SHP77 (cell line): ENCODE data around the gene NOBOX.
"Not testable (repeated sequence)": the region's sequence is repeated elsewhere in the genome, so short reads cannot be mapped to it uniquely, and the experiment has no call there.

ENCODE experiments used
- DNase-seq, 2 experiments: peaks; one replicate each; lab custom pipeline; 2025; lab: John Stamatoyannopoulos, UW

Gene NOBOX

DNA sequence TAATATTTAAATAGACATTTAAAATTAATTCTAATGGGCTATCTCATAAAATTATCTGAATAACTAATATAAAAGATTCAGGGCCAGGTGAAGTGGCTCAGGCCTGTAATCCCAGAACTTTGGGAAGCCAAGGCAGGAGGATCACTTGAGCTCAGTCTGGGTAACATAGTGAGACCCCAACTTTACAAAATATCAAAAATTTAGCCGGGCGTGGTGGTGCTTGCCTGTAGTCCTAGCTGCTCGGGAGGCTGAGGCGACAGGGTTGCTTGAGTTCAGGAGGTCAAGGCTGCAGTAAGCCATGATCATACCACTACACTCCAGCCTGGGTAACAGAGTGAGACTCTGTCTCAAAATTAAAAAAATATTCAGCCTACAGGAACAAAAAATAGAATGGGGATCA, 12.5 kb downstream of the NOBOX start:
- DNase-seq, result no peak

DNA sequence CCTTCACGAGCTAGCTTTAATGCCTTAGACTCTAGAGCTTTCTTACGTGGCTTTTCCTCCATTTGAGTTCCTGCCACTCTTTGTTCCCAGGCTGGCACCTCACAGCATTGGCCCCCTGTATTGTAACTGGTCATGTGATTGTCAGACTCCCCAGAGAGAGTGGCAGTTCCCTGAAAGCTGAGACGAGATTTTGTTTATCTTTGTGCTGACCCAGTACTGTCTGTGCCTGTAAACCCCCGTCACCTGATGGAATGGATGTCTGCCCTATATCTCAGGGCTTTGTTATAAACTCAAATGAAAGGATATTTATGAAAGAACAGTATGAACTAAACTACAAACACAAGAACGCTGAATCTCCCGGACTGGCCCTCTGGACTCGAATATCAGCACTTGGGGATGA, 13.0 kb downstream of the NOBOX start:
- DNase-seq, result no peak

DNA sequence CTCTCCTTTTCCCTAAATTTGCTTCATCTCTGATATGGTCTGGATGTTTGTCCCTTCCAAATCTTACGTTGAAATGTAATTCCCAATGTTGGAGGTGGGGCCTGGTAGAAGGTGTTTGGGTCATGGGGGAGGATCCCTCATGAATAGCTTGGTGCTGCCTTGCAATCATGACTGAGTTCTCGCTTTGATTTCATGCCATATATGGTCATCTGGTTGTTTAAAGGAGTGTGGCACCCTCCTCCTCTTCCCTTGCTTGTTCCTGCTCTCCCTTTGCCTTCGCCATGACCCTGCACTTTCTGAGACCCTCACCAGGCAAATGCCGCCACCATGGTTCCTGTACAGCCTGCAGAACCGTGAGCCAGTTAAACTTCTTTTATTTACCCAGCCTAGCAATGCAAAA, 14.5 kb downstream of the NOBOX start:
- DNase-seq, result no peak

DNA sequence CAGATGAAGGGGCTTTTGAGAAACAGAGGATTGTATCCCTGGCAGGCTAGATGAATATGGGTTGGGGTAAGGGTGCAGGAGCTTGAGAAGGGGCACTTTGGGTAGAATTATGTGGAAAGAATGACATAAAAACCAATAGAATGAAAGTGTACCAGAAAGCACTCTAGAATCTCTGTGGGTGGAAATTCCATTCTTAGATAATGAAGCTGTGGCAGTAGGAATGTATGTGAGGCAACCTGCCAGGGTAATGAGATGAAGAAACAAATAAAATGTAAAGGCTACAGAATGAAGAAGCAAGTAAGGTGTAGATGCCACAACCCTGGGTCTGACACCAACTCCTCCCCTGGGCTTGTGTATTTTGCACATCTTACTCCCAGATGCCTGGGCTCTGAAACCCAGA, 16.8 kb downstream of the NOBOX start:
- DNase-seq, result no peak

DNA sequence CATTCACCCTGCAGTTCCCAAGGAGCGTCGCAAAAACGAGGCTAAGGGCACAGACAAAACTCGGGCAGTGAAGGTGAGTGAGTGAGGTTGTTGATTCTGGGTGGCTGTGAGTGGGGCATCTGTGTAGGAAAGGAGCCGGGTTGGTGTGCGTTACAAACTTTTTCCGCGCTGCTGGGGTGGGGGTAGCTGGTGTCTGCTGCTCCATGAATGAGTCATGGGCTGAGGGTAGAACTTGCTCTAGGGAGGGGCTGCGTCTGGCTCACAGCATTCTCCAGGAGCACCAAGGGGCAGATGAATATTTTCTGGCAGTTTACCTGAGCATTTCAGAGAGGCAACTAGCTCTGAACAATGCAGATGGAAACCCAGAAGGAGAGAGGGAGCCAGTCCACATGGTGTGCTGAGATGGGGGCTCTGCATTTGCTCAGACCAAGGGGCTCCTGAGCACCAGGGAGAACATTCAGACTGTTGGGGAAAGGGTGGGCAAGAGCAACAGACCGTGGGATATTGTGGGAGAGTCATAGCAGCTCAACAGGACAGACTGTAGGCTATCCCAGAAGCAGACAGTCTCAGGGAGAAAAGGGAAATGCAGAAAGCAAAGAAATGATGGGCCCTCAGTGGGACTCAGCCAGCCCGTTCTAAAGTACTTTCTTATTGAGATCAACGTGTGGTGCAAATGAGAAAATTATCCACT, 18.8 kb downstream of the NOBOX start:
- DNase-seq, result no peak

DNA sequence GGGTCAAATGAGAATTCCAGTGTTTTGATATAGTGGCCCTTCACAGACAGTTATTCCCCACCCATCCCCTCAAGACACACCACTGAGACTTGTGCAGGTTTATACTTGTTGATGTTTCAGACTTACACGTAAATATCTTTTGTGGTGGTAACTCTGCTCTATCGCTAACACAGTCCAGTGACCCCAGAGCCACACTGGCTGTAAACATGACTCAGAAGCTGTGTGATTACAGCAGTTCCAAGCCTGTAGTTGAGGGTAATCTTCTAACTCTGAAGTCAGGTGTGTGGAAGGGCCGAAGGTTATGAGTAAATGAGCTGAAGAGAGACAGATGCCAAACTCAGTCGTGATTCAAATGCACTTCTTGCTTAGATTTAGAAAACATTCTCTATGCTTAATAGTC, 19.4 kb downstream of the NOBOX start:
- no peak for DNase-seq

DNA sequence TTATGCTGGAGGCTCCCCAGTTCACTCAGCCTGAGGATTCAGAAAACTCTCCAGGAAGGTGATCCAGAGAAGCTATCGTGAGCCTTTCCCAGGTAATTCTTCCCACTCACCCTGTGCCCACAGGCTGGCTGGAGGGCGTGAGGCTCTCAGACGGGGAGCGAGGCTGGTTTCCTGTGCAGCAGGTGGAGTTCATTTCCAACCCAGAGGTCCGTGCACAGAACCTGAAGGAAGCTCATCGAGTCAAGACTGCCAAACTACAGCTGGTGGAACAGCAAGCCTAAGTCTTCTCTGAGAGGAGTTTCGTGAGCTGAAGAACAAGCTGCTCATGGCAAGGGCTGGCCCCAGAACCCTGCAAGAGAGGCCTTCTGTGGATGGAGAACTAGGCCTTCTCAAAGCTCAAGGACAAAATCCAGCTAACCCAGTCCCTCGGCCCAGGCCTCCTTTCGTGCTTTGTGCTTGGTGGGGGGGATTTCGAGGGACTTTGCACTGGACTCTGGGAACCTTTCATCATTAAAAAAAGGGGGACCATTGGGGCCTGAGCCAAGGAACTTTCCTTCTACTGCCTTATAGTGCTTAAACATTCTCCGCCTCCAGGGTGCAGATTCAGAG, 23.6 kb downstream of the NOBOX start:
- DNase-seq, result no peak

DNA sequence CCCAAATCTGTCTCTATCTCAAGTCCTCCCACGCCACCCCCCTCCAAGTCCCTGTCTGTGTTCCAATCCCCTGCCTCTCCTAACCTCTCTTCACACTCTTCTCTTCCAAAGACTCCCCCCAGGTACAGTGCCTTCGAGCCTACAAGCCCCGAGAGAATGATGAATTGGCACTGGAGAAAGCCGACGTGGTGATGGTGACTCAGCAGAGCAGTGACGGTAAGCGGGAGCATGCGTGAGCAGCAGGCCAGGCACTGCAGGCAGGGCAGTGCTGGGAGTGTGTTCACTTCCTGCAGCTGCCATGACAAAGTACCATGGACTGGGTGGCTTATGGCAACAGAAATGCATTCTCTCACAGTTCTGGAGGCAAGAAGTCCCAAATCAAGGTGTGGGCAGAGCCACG, 24.8 kb downstream of the NOBOX start:
- no peak for DNase-seq

DNA sequence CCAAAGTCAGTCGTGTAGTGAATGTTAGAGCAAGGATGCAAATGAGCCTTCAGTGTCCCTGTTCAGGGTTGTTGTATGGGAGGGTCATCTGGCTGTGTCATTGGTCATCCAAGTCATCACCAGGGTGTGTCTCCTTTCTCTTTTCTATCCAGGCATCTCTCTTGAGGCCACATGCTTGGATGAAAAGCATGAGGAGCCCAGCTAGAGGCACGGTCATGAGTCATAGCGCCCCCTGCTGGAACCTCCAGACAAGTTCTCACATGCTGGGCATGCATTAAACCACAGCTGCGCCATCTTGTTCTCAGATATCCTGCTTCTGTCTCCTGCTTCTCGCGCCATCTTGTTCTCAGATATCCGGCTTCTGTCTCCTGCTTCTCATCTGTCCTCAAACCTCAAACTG, 34.3 kb downstream of the NOBOX start:
- DNase-seq, result not testable (repeated sequence)

DNA sequence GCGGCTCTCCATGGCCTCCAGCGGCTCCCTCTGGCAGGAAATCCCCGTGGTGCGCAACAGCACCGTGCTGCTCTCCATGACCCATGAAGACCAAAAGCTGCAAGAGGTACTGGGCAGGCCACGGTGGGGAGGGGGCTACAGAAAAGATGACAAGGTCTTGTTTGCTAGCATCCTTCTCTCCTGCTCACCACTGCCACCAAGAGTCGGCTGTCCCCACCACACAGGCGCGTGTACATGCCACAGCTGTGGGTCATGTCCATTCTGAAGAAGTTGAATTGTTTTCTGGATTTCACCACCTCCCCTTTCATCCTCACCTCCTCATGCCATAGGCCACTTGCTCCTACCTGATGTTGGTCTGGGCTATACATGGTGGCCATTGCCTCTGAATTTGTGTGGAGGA, 36.2 kb downstream of the NOBOX start:
- not testable (repeated sequence) for DNase-seq

DNA sequence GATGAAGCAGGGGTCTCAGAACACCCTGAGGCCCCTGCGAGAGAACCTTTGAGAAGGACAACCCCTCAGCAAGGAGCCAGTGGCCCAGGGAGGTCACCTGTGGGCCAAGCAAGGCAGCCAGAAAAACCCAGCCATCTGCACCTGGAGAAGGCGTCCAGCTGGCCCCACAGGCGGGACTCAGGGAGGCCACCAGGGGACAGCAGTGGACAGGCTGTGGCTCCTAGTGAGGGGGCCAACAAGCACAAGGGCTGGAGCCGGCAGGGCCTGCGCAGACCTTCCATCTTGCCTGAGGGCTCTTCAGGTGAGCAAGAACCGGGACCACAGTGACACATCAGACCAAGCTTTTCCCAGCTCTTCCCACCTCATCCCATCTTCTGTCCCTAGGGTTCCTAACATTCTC, 38.0 kb downstream of the NOBOX start:
- DNase-seq, result not testable (repeated sequence)

DNA sequence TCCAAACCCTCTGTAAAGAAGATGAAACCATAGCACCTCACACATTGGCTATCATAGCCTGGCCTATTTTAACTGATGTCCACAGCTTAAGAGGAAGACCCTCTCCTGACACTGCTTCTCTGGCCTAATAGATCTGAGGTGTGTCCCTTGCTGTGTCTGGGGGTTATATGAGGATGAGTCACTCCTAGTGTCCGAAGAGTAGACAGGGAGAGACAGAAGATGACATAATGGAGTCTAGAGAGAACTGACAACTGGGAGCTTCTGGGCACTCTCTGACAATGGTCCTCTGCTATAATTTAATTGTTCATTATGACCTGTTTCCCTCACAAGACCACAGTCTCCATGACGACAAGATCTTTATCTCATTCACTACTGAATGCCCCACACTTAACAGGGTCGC, 41.4 kb downstream of the NOBOX start:
- not testable (repeated sequence) for DNase-seq

DNA sequence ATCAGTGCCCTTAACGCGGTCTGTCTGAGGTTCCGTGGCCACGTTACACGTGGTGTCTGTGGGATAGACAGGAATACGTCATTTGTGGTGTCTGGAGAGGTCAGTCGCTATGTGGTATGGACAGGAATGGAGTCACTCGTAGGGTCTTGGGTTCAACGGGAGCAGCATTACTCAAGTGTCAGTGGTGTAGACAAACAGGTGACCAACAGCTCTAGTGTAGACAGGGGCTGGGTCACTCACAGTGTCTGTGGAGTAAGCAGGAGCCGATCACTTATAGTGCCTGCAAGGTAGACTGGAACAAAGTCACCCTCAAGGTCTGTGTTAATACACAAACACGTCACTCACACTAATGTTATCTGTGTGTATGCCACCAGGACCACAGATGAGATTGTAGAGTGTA, 46.6 kb downstream of the NOBOX start:
- DNase-seq, result not testable (repeated sequence)

DNA sequence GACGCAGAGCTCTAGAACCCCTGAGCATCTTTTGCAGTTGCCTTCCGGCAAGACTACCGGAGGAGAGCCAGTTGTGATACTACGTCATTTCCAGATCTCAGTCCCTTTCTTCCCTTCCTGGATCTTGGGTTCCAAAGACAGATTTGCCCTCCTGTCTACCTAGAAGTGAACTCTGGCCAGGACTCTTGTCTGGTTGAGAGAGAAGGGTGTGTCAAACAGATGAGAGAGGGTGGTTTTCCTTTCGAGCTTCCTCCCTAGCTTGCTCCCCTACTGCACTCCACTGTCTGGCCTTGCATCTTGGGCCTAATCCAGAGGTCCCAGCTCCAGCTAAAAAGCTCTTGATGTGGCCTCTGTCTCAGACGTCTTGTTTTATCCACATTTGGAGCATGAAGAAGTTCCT, 47.3 kb downstream of the NOBOX start:
- not testable (repeated sequence) for DNase-seq

DNA sequence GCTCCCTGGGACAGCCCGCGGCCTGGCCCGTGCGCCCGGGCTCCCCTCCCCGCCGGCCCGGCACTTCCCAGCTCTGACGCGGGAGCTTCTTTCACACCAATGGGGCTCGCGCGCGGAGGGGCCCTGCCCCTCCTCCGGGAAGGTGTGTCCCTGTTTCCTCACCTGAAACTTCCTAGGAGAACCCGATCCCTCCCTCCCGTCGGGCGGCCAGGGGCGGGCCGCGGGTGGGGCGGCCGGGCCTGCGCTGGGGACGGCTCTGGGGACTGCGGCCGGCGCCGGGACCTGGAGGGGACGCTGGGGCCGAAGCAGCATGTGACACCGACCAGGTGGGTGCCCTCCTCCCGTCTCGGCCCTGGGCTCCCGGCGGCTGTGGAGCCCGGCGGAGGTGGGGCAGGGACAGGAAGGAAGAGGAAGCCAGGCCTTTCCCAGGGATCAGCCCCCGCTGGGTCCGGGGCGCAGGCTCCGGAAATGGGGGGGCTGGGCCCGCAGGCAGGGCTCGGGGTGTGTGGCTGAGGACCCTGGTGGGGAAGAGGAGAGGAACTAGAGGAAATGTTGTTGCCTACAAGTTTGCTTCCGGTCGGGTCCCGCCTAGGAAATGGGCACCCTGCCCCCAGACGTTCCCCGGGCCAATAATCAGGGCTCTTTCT, 48.2 kb downstream of the NOBOX start, which contains the start of gene ARHGEF5:
TSS of gene ARHGEF5 (plus strand) at position 227 of the 647 bp plus-strand sequence. CDS start 7,268 bp downstream, outside the sequence.
- DNase-seq, result not testable (repeated sequence)

DNA sequence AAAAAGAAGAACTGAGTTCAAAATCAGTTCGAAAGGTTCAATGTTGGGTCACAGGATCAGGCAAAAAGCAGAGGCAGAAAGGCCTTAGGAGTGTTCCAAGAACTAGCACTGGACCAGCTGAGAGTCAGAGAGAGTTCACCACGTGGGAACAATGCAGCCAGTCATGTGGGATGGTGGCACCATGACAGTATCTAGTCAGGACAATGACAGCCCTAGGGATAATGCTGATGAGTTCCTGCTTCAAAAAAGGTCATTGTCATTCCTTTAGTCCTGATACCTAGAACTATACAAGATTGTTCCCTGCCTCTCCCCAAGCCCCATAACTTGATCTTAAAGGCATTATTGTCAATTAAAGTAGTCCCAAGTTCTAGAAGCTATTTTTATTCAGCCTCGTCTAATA, 51.8 kb downstream of the NOBOX start:
- DNase-seq, result not testable (repeated sequence)

DNA sequence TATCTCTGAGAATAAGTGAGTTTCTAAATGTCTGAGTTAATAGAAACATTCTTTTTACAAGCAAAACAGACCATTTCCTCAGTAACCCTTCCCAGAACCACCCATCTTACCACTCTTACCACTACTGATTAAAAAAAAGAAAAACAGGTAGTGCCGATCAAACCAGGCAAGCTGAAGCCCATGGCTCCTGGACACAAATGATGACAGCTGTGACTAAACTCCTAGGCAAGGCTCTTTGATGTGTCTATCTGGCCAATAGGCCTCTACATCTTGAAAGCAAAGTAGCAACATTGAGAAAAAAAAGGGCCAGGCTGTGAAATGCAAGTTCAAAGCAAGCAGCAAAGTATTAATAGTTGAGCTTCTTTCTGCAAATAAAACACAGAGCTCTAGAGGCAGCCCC, 54.9 kb downstream of the NOBOX start:
- not testable (repeated sequence) for DNase-seq
